HG03354 (cell line): ENCODE measurements around the gene OR6J1.
"Not testable (repeated sequence)": the region's sequence is repeated elsewhere in the genome, so short reads cannot be mapped to it uniquely, and the experiment has no call there.

Experiments used
- ATAC-seq: cut with Tn5 transposase; IDR thresholded peaks from one replicate; pipeline ENCODE4 v1.9.1; 2021; ENCODE audit warnings: mild to moderate bottlenecking; ENCODE audit not compliant: unreplicated experiment, poor library complexity, severe bottlenecking

Gene OR6J1

DNA sequence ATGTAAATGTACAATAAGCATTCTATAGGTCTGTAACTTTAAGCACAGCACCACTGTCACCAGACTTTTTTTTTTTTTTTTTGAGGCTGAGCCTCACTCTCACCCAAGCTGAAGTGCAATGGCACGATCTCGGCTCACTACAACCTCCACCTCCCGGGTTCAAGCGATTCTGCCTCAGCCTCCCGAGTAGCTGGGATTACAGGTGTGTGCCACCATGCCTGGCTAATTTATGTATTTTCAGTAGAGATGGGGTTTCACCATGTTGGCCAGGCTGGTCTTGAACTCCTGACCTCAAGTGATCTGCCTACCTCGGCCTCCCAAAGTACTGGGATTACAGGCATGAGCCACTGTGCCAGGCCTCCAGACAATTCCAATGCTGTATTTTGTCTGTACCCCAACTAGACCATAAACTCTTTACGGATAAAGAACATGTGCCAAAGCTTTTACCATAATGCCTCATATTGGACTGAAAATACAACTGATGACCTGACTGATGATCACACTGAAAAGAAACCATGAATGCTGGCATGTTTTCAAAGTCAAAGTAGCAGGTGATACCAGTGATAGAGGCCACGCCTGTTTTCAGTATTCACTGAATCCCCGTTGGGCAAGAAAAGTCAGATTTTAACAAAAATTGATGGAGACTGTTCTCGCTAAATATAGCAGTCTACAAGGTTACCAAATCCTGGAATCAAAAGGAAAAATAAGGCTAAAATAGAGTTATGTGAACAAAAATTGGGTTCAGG lies 56.3 kb downstream of the OR6J1 start:
- not testable (repeated sequence) for ATAC-seq

DNA sequence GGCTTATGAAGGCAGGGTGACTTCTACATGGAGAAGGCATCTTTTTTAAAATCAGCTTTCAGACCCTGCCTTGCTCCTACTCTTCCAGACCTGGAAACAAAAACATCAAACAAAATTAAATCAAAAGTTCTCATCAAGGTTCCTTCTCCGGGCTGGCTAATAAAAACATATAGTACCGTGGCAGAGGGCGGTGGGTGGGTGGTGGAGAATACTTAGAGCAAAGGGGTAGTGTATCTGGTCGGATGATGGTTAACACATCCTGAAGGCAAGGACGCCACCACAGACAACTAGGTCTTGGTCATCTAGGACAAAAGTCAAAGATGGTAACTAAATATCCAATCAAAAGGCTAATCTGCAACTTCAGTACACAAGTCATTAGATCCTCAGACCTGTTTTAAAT lies 56.9 kb downstream of the OR6J1 start:
- no peak for ATAC-seq

DNA sequence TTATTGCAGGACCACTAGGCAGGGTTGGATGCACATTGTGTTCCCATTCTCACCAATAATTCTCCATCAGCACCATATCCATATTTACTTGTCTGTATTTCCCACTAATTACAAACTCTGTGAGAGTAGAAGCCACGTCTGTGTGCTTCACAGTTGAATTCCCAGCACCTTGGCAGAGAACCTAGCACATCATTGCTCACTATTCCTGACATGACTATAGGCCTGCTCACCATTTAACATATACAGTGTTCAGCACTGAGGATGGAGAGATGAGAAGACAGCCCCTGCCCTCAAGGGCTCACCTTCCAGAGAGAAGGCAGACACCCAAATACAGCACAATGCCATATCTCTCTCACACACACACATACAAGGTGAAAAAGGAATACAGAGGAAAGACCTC lies 60.2 kb downstream of the OR6J1 start:
- ATAC-seq = no peak
